ENCODE results near the gene STN1. TPM values are rescaled to one million over a fixed set of nuclear protein-coding genes. Genes with fewer than 3 reads are reported as not detected.

STN1 gene
- total and polyA plus RNA-seq, 9 of the 15 experiments (the other 6 are each of a cell fraction or from before 2014, with no cell fraction given): 9.1 to 19.6 (median 13.8) TPM

GRCh38 chr10:103881416-103882284 is 36.3 kb downstream of the STN1 start:
- WGBS (ENCODE audit: insufficient coverage, low coverage, missing lambda C conversion rate): 60% methylated on average over 13 of the region's 15 CpGs
- Histone ChIP-seq H3K4me3 (no peak overlapping the region), H3K9me3 (replicated peaks; ENCODE audit: control insufficient read depth, insufficient read depth, low read depth, low read length) (no peaks in the 10 kb centered on the region), H3K27me3 (ENCODE audit: control insufficient read depth in 2 of 2, insufficient read depth in 2 of 2, low read length in 2 of 2) (no peaks in the 10 kb centered on the region), H3K9ac (ENCODE audit: insufficient read depth in 1 of 2, low read depth in 2 of 2, low read length in 2 of 2) (no peak overlapping the region), H3K27ac (ENCODE audit: extremely low read depth, low read depth, low read length) (no peak overlapping the region), H3K4me1 (replicated peaks in 1 of 2; ENCODE audit: control insufficient read depth in 2 of 2, insufficient read depth in 2 of 2, low read length in 2 of 2) (no peaks in the 10 kb centered on the region), H2AFZ (ENCODE audit: low read depth, low read length) (no peak overlapping the region), H3K9me1 (ENCODE audit: control insufficient read depth, insufficient read depth, low read length) (no peaks in the 10 kb centered on the region), H3K4me2 (ENCODE audit: insufficient read depth, low read length) (no peak overlapping the region), H3K36me3 (ENCODE audit: control insufficient read depth, insufficient read depth, low read length) (0 out of 3 replicates have a peak, but pooled peaks cover 2% of the 10 kb centered on the region), H4K20me1 (replicated peaks; ENCODE audit: control insufficient read depth, insufficient read depth, low read length) (no peaks in the 10 kb centered on the region), H3K79me2 (ENCODE audit: control insufficient read depth, insufficient read depth, low read length) (no peaks in the 10 kb centered on the region)
- BruUV-seq (replicated peaks): no TSS peak
- ChIA-PET CTCF (ENCODE audit: low intra/inter-chr PET ratio) (no interaction called here), POLR2A (no interaction called here)
- intact Hi-C loops (cut with micrococcal nuclease): loop anchor here (10.0 kb wide), 1 partner anchor 163 kb away; no protein-coding TSS in a partner anchor
- DNase-seq (ENCODE audit: extremely low read depth in 1 of 4, low spot score in 3 of 4): no peak
- in situ Hi-C loops (cut with MboI): loop anchor here (10.0 kb wide), 1 partner anchor 167 kb away; no protein-coding TSS in a partner anchor
- FAIRE-seq: no peak
- no peak for TF ChIP-seq RREB1 (CRISPR knock-in tag; IDR thresholded peaks at IDR 0.05)
- TF ChIP-seq EHMT2 (IDR thresholded peaks at IDR 0.05): no peak
- no peak for TF ChIP-seq ARNT (IDR thresholded peaks at IDR 0.05)
- TF ChIP-seq RBM14 (IDR thresholded peaks at IDR 0.05; ENCODE audit: borderline replicate concordance, insufficient read depth, low read depth, low read length): no peak
- no peak for ATAC-seq

Measured in K562 (cell line).